MG63 (cell line): ENCODE data around the gene NPBWR2. TPM values are rescaled to one million over a fixed set of nuclear protein-coding genes. Genes with fewer than 3 reads are reported as not detected.
A peak's percentile ranks its signal among the peaks of the same experiment; 100 is the strongest.

ENCODE experiments used
- DNase-seq: peaks from one replicate; pipeline ENCODE4 v3.0.0-alpha.2; 2020
- H3K27me3 ChIP-seq: fragments of 250-450 bp; sonication (Bioruptor Pico); 2 replicates; pipeline ENCODE4 v1.5.1; 2020; ENCODE audit warnings: mild to moderate bottlenecking, moderate library complexity
- H3K36me3 ChIP-seq: fragments of 250-450 bp; sonication (Bioruptor Pico); 2 replicates; pipeline ENCODE4 v1.5.1; 2020; ENCODE audit warnings: mild to moderate bottlenecking, moderate library complexity
- H3K4me3 ChIP-seq: fragments of 250-450 bp; sonication (Bioruptor Pico); 2 replicates; pipeline ENCODE4 v1.5.1; 2020; ENCODE audit warnings: mild to moderate bottlenecking, moderate library complexity
- H3K9me3 ChIP-seq: fragments of 250-450 bp; sonication (Bioruptor Pico); 2 replicates; pipeline ENCODE4 v1.5.1; 2020; ENCODE audit warnings: mild to moderate bottlenecking, moderate library complexity
- total RNA-seq: library from RNA; depleted of rRNA; stranded (reverse); fragments of >200 nt; shearing (Covaris generic); gene quantifications from 2 replicates; pipeline ENCODE4 v1.2.3, GENCODE V29; 2014; ENCODE audit warnings: low replicate concordance

Gene NPBWR2
- total RNA-seq, 1 experiment from 2014 or later: not detected

DNA sequence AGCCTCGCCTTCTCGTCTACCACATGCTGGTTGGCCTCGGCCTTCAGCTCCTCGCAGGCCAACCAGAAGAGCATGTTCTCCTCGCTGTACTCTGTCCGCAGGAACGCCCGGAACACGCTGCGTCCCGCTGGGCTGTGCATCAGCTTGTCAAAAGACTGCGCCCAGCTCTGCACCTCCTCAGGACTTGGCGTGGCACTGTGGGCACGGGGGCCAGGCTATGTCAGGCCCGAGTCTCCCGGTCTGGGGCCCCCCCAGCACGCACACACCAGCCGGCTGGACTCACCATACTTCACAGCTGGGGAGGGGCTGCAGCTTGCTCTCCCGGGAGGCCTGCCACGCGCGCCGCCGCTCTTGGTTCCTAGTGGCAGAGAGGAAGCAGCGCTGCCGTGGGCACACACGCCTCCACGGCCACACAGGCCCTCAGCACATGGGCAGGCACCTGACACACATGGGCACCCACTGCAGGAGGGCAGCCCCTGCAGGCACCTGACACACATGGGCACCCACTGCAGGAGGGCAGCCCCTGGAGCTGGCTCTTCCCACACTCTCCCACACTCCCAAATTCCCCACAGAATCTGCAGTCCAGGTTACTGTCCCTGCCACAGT is 33.1 kb downstream of the NPBWR2 start:
- H3K9me3 ChIP-seq: no peaks in the 10 kb centered on the region
- DNase-seq: no peak
- peaks cover 19% of the 10 kb centered on the region for H3K36me3 ChIP-seq
- no peak overlapping the region for H3K4me3 ChIP-seq
- no peaks in the 10 kb centered on the region for H3K27me3 ChIP-seq

DNA sequence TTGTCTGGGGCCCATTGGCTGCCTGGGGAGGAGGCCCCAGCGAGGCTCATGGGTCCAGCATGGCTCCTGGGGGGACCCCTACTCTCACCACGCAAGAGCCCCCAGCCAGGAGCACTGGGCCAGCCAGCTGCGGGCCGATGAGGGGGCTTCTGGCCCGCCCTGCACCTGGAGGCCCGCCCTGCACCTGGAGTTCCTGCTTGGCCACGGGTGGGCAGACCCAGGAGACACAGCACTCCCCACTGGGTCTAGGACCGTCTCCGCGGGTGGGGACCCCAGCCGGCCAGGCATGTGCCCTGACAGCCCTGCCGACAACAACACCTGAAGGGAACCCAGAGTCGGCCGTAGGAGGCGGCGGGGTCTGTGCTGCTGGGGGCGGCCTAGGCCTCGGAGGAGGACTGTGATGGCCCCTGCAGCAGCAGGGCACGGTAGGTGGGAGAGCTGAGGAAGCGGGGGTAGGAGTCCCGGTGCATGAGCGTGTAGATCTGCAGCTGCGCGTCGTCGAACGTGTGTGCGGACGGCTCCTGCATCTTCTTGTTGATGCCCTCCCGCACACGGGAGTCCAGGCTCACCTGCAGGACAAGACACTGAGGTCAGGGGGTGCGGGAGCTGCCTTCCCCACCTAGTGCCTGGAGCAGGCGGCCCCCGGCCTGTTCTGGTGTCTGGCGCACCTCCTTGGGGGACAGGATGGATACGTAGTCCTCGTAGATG is 33.7 kb downstream of the NPBWR2 start:
- H3K9me3 ChIP-seq: no peaks in the 10 kb centered on the region
- peaks cover 19% of the 10 kb centered on the region for H3K36me3 ChIP-seq
- no peak for DNase-seq
- H3K27me3 ChIP-seq: no peaks in the 10 kb centered on the region
- H3K4me3 ChIP-seq: no peak overlapping the region

DNA sequence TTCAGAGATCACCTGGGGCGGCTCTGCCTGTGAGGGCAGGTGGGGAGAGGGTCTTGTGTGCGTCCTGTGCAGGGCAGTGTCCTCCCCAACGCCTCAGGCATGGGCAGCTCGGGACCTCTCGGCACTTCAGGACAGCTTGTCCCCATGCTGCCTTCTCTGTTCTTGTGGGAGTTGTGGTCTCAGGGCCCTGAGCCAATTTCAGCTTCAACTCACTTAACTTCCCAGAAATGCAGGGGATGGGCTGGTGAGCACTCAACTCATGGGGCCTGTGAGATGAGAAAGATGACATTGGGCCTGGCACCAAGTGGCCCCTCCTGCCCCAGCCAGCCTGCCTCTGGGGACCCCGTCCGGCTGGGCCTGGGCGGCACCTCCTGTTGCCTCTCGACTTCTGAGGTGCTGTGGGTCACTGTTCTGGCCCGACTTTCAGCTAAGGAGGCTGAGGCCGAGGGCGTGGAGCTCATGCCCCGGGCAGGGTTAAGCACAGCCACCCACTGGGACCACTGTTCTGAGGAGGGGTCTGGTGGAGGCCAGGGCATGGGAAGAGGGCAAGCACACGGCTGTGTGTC is 34.8 kb downstream of the NPBWR2 start:
- peaks cover 19% of the 10 kb centered on the region for H3K36me3 ChIP-seq
- no peaks in the 10 kb centered on the region for H3K9me3 ChIP-seq
- H3K27me3 ChIP-seq: no peaks in the 10 kb centered on the region
- DNase-seq: no peak
- no peak overlapping the region for H3K4me3 ChIP-seq

DNA sequence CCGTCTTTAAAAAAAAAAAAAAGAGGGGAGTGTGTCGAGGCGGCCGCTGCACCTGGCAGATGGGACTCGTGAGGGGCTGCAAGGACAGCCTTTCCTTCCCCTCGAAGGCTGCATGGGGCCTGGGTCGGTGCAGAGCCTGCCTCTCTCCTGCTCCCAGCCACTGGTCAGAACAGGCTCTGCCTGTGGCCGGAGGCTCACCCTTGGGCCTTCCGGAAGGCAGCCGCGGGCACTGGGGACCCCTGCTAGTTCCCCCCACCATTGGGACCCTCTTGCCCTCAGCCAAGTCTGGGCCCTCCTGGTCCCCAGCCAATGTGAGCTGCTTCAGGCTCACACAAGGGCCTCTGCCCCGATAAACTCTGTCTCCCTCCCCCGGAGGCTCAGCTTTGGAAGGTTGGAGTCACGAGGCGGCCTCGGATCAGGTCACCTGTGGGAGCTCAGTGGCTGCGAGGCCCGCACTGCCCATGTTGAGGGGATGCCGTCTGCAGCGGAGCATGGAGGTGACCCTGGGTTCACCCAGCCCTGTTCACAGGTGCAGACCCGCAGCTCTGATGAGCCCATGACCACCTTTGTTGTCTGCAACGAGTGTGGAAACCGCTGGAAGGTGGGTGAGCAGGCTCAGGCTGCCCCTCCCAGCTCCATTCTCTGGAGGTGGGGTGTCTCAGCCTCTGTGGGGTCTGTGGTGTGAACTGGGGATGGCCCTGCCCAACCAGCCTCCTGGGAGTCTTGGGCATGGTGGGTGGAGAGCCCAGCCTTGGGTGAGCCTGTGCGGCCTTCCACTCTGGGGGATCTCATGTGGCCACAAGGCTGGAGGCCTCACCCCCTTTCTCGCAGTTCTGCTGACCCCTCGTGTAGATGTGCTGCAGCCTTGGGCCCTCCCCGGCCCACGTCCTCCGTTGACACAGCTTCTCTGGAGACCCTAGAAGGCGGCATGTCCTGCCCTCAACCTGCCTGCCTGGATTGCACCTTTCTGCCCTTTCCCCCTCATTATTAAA is 35.7 kb downstream of the NPBWR2 start:
- Histone ChIP-seq H3K4me3 (no peak overlapping the region), H3K27me3 (no peaks in the 10 kb centered on the region), H3K9me3 (no peaks in the 10 kb centered on the region), H3K36me3 (peaks cover 22% of the 10 kb centered on the region)
- no peak for DNase-seq

DNA sequence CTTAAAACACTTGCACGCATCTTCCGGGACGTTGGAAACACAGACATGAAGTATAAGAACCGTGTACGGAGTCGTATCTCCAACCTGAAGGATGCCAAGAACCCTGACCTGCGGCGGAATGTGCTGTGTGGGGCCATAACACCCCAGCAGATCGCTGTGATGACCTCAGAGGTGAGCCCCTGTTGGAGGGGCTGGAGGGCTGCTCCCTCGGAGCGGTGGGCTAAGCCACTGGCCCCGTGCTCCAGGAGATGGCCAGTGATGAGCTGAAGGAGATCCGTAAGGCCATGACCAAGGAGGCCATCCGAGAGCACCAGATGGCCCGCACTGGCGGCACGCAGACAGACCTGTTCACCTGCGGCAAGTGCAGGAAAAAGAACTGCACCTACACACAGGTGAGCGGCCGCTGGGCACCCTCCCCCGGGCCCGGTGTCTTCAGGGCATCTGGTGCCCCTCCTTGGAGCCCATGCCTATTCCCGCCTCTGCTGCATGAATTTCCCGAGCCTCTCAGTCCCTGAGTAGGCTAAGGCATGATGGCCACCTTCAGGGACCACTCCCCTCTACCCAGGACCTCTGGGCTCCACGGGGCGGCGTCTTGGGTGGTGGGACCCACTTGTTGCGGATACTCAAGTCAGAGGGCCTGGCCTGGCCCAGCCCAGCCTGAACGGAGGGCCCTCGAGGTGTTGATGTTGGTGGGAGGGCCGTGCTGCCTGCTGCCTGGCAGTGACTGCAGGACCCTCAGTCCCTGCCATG is 36.9 kb downstream of the NPBWR2 start:
- H3K27me3 ChIP-seq: no peaks in the 10 kb centered on the region
- H3K36me3 ChIP-seq: peaks cover 18% of the 10 kb centered on the region
- no peak overlapping the region for H3K4me3 ChIP-seq
- H3K9me3 ChIP-seq: no peaks in the 10 kb centered on the region
- DNase-seq: no peak

DNA sequence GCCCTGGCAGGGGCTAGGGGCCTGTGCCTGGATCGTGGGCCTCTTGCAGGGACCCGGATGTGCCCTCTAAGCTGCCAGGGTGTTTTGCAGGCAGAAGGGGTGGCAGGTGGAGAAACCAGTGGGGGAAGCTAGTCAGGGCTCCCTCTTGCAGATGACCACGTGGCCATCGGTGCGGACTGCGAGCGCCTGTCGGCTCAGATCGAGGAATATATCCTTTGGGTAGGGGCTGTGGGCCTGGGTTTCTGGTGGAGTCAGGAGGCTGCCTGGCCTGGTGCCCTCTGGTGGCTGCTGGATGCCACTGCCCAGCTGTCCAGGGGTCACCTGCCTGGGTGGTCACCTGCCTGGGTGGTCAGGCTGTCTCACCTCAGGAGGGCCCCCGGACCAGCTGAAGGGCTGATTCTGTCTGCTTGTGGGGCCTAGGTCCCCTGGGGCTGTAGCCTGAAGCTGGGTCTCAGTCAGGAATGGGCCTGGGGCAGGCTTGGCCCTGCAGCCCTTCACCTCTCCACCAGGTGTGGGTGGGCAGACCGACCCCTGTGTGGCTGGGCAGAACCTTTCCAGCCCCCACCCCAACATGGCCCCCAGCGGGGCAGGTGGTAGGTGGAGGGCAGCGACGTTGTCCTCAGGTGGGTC is 37.6 kb downstream of the NPBWR2 start:
- DNase-seq: no peak
- H3K9me3 ChIP-seq: no peaks in the 10 kb centered on the region
- H3K36me3 ChIP-seq: peaks cover 18% of the 10 kb centered on the region
- H3K4me3 ChIP-seq: no peak overlapping the region
- no peaks in the 10 kb centered on the region for H3K27me3 ChIP-seq

DNA sequence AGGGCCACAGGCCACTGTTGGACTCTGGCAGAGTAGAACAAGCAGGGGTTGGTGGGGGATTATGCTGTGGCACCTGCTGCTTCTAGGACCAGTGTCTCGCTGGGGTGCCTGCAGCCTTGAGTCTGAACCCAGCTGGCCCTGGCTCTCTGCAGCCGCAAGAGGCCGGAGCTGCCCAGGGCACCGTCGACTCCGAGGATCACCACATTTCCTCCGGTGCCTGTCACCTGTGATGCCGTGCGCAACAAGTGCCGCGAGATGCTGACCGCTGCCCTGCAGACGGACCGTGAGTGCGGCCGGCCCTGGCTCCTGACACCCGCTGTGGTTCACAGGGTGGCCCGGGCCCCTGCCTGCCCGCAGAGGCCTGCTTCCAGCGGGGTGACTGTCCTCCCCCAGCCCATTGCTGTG is 38.2 kb downstream of the NPBWR2 start:
- Histone ChIP-seq H3K36me3 (peaks cover 18% of the 10 kb centered on the region), H3K9me3 (no peaks in the 10 kb centered on the region), H3K4me3 (no peak overlapping the region), H3K27me3 (no peaks in the 10 kb centered on the region)
- DNase-seq: no peak

DNA sequence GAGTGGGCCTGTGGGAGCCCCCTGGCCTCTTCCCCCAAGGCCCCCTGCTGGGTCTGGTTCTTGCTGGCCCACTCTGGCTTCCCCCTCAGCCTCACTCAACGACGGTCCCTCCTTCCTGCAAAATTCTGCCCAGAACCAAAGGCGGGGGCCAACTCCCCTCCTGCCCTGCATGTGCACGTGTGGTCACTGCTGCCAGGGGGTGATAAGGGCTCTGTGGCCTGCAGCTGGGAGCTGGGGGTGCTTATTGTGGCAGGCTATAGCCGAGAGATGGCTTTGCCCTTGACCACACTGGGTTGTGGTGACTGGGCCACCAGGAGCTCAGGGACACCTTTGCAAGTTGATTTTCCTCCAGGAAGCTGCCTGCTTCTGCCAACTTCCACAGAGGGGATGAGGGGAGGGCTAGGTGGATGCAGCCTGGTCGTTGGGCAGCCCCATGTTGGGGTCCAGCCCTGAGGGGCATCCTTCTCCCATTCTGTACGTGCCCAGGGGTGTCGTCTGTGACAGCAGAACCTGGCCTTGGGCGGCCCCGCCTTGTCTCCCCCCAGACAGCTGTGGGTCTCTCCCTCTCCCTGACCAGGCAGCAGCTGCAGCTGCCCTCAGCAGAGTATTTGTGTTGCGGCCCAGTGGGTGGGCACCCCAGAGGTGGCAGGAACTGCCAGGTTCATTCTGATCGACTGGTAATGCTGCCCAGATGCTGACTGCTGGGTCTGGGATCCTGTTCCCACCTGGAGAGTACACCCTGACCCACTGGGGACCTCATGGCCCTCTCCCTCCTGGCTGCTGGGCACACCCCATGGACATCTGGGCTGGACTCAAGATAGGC is 38.8 kb downstream of the NPBWR2 start:
- peaks cover 12% of the 10 kb centered on the region for H3K36me3 ChIP-seq
- no peaks in the 10 kb centered on the region for H3K27me3 ChIP-seq
- no peak overlapping the region for H3K4me3 ChIP-seq
- no peaks in the 10 kb centered on the region for H3K9me3 ChIP-seq
- DNase-seq: no peak

DNA sequence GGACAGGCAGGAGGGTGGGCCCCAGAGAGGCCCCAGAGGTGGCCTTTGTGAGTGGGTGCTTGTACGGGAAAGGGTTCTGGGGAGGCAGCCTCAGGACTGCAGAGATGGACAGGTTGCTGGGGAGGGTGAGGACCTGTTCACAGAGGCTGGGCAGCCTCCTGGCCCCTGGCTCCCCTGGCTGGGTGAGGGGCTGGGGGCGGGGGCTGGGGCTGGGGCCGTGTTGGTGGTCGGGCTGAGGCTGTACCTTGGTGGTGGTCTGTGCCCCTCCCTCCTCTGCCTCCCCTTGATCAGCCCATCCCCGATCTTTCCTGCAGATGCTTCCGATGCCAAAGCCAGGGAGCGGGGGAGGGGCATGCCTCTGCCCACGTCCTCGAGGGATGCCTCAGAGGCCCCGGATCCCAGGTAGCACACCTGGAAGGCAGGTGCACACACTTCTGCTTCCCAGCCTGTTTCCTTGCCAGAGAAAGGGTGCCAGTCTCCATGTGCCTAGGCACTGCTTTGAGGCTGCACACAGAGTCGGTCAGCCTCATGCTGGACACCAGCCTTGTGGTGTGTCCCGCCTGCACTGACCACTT is 39.5 kb downstream of the NPBWR2 start:
- Histone ChIP-seq H3K9me3 (no peaks in the 10 kb centered on the region), H3K36me3 (peaks cover 8% of the 10 kb centered on the region), H3K27me3 (no peaks in the 10 kb centered on the region), H3K4me3 (no peak overlapping the region)
- no peak for DNase-seq

DNA sequence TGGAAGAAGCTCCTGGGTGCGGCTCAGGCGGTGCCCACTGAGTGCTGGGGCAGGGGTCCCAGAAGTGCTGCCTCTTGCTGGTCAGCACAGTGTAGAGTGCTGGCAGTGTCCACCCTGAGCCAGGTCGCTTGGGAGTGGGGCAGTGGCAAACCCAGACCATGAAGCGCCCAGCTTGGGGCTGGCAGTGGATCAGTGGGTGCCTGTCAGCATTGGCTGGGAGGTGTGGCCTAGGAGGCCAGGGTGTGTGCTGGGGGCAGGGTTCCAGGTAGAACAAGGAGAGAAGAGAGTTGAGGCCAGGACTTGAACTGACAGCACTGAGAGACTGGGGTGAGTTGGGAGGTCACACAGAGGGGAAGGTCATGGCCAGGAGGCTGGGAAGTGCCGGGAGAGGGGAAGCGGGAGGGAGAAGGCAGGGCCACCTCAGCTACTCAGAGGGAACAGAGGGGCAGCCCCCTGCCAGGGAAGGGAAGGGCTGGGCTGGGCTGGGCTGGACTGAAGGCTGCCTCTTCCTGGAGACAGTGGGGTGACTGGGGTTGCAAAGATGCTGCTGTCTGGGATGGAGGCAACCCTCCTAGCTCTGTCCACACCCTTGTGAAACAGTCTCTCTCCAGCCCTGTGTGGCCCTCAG is 40.2 kb downstream of the NPBWR2 start:
- Histone ChIP-seq H3K9me3 (no peaks in the 10 kb centered on the region), H3K4me3 (no peak overlapping the region), H3K27me3 (no peaks in the 10 kb centered on the region), H3K36me3 (peaks cover 6% of the 10 kb centered on the region)
- DNase-seq: no peak

DNA sequence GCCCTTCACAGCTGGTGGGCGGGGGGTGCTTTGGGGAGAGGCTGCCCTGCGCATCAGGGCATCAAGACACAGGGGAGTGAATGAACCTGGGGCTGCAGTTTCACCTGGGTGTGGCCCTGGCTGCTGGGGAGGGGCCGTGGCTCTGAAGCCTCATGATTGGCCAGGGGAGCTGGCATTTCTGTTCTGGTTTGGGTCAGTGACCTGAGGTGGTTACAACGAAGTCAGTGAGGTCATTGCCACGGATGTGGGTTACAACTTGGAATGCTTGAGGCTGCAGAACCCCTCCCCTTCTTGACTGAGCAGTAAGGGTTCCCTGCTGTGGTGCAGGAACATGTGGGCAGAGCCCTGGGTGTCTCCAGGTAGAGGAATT is 41.4 kb downstream of the NPBWR2 start:
- no peaks in the 10 kb centered on the region for H3K9me3 ChIP-seq
- H3K27me3 ChIP-seq: no peaks in the 10 kb centered on the region
- H3K36me3 ChIP-seq: peaks cover 6% of the 10 kb centered on the region
- DNase-seq: peak; percentile 85
- H3K4me3 ChIP-seq: no peak overlapping the region

DNA sequence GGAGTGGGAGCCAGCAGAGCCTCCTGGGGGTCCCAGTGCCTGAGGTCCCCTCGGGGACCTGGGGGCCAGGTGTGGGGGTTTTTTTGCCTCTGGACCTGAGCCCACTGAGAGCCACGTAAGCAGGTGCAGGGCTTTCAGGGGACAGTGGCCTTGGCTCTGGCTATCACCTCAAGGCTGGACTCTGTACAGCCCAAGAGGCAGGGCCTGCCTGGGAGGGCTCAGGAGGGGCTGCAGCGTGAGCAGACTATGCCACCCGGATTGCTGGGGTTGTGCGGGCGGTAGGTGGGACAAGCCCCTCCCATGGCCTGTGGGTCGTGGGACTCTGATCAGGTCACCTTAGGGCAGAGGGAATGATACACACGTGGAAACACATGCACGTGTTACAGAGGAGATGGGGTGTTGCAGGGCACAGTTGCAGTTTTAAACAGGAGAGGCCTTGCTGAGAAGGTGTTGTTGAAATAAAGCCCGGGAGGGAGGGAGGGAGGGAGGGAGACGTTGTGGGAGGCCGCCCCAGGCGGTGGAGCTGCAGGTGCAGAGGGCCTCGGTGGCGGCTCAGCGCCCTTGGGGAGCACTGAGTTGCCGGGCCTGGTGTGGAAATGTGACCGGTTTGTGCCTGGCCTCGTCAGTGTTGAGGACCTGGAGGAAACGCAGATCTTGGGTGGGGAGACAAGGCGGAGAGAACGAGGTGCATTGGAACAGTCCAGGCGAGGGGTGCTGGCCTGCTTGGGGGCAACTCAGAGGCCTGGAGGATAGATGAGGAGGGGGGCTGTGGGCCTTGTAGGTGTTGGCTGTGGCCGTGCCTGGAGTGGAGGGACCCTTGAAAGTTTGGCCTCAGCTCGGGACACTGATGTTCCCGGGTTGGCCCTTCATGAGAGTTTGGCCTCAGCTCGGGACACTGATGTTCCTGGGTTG is 42.0 kb downstream of the NPBWR2 start:
- DNase-seq: no peak
- Histone ChIP-seq H3K4me3 (no peak overlapping the region), H3K27me3 (no peaks in the 10 kb centered on the region), H3K36me3 (peaks cover 6% of the 10 kb centered on the region), H3K9me3 (no peaks in the 10 kb centered on the region)

DNA sequence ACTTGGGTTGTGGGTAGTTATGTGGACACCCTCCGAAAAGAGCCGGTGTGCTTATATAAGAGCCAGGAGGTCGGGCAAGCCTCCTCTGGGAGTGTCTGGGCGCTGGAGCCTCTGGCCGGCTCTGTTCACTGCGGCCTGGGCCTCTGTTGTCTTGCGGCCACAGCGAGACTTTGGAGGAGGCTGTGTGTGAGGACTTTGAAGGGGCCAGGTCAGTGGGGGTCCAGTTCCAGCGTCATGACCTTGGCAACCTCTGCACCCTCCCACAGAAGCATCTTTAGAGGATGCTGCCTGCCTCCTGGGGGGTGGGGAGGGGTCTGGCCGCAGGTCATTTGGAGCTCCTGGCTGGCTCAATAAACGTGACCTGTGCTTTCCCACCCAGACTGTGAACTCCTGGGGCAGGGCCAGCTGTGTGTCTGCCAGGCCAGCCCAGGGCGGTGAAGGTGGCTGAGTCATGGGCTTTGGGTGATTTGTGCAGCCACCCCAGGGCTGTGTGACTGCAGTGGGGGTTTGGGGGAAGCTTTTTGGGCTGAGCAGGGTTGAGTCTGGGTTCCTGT is 43.1 kb downstream of the NPBWR2 start:
- H3K27me3 ChIP-seq: no peaks in the 10 kb centered on the region
- H3K9me3 ChIP-seq: no peaks in the 10 kb centered on the region
- H3K4me3 ChIP-seq: peak overlapping the region; percentile 93
- peaks cover 6% of the 10 kb centered on the region for H3K36me3 ChIP-seq
- DNase-seq: peak; percentile 90
